CD4-positive, CD25-positive, alpha-beta regulatory T cell (primary cell): ENCODE measurements around the gene CCSER2. TPM values are rescaled to one million over a fixed set of nuclear protein-coding genes. Genes with fewer than 3 reads are reported as not detected.

ENCODE experiments used
- ATAC-seq, 2 donors: fragments of 150-1000 bp; cut with Tn5 transposase; one replicate each; pipeline ENCODE4 v1.10.0; 2021; ENCODE audit warnings: low read depth in 2 of 2, moderate number of reproducible peaks in 2 of 2, moderate library complexity in 1 of 2
- DNase-seq, 3 donors: peaks; one replicate each; pipeline versions ENCODE4 v3.0.0 to v3.0.0-alpha.2; 2012 to 2022; ENCODE audit warnings: mixed read lengths in 1 of 3
- H3K27ac ChIP-seq: one replicate; pipeline ENCODE4 v1.7.0; 2013; ENCODE audit warnings: mild to moderate bottlenecking, low read length; ENCODE audit not compliant: insufficient read depth, poor library complexity, severe bottlenecking
- H3K27me3 ChIP-seq: one replicate; pipeline ENCODE4 v1.7.0; 2013; ENCODE audit warnings: low read length; ENCODE audit not compliant: control insufficient read depth, insufficient read depth
- H3K36me3 ChIP-seq: one replicate; pipeline ENCODE4 v1.7.0; 2013; ENCODE audit warnings: mild to moderate bottlenecking, low read length, moderate library complexity; ENCODE audit not compliant: control insufficient read depth, insufficient read depth
- H3K4me1 ChIP-seq: 2 replicates; pipeline ENCODE4 v1.7.0; 2013; ENCODE audit warnings: mild to moderate bottlenecking, low read length; ENCODE audit not compliant: insufficient read depth, control insufficient read depth, poor library complexity, severe bottlenecking
- H3K4me3 ChIP-seq: one replicate; pipeline ENCODE4 v1.7.0; 2013; ENCODE audit warnings: low read depth, mild to moderate bottlenecking, low read length, moderate library complexity
- H3K9me3 ChIP-seq, 2 experiments: 1 replicate in 1 of 2; 2 replicates in 1 of 2; pipeline ENCODE4 v1.7.0; 2013; ENCODE audit warnings: low read length in 2 of 2, mild to moderate bottlenecking in 1 of 2, moderate library complexity in 1 of 2; ENCODE audit not compliant: control insufficient read depth in 2 of 2
- H3K27ac Mint-ChIP-seq, 3 donors: one replicate each; pipeline ENCODE4 v1.8.0; 2020 to 2022; ENCODE audit warnings: mild to moderate bottlenecking in 3 of 3, mixed read lengths in 3 of 3, moderate library complexity in 2 of 3
- H3K27me3 Mint-ChIP-seq: one replicate; pipeline ENCODE4 v1.8.0; 2022; ENCODE audit warnings: mild to moderate bottlenecking, mixed read lengths
- H3K36me3 Mint-ChIP-seq: one replicate; pipeline ENCODE4 v1.8.0; 2020; ENCODE audit warnings: mixed read lengths
- H3K4me1 Mint-ChIP-seq, 4 donors: one replicate each; pipeline ENCODE4 v1.8.0; 2020 to 2022; ENCODE audit warnings: mixed read lengths in 4 of 4, mild to moderate bottlenecking in 1 of 4
- H3K4me3 Mint-ChIP-seq, 4 donors: one replicate each; pipeline ENCODE4 v1.8.0; 2020 to 2022; ENCODE audit warnings: mild to moderate bottlenecking in 4 of 4, mixed read lengths in 4 of 4, moderate library complexity in 3 of 4
- H3K9me3 Mint-ChIP-seq, 7 donors: one replicate each; pipeline ENCODE4 v1.8.0; 2020 to 2022; ENCODE audit warnings: mixed read lengths in 7 of 7, mild to moderate bottlenecking in 3 of 7, moderate library complexity in 2 of 7
- polyA plus RNA-seq, 4 donors: library from polyadenylated mRNA; unstranded; fragments of 300-500 nt; fragmentation: Illumina TruSeq; gene quantifications; one replicate each; pipeline ENCODE4 v1.2.3, GENCODE V29; 2021
- total RNA-seq: library from RNA; stranded (reverse); gene quantifications from one replicate; pipeline ENCODE4 v1.2.3, GENCODE V29; 2022

Gene CCSER2
- total and polyA plus RNA-seq, 5 donors from 2014 or later = 45.7 to 110 (median 73.8) TPM

- Histone ChIP-seq H3K36me3 (peaks cover 32% of the 10 kb centered on the region), H3K4me1 (no peaks in the 10 kb centered on the region), H3K27ac (no peak overlapping the region), H3K4me3 (no peak overlapping the region), H3K27me3 (no peaks in the 10 kb centered on the region), H3K9me3 (no peaks in the 10 kb centered on the region)
- Mint-ChIP-seq H3K9me3 (no peaks in the 10 kb centered on the region), H3K27me3 (no peaks in the 10 kb centered on the region), H3K4me1 (peaks cover 16 to 53% (median 39%) of the 10 kb centered on the region in 4 donors), H3K4me3 (no peak overlapping the region), H3K27ac (peak overlapping the region in 2 of 3 donors; percentile 73 to 85), H3K36me3 (peaks cover 24% of the 10 kb centered on the region)
- ATAC-seq = no peak
- DNase-seq = no peak
Measured at GRCh38 chr10:84371944-84372343, 43.6 kb downstream of the CCSER2 start.

- H3K4me1 Mint-ChIP-seq = peaks cover 15 to 49% (median 36%) of the 10 kb centered on the region in 4 donors
- no peak overlapping the region for H3K4me3 Mint-ChIP-seq
- H3K9me3 Mint-ChIP-seq = no peaks in the 10 kb centered on the region
- H3K4me1 ChIP-seq = no peaks in the 10 kb centered on the region
- no peaks in the 10 kb centered on the region for H3K9me3 ChIP-seq
- peaks cover 24% of the 10 kb centered on the region for H3K36me3 Mint-ChIP-seq
- DNase-seq = no peak
- no peak for ATAC-seq
- H3K36me3 ChIP-seq = peaks cover 32% of the 10 kb centered on the region
- no peaks in the 10 kb centered on the region for H3K27me3 Mint-ChIP-seq
- H3K4me3 ChIP-seq = no peak overlapping the region
- no peak overlapping the region for H3K27ac Mint-ChIP-seq
- H3K27ac ChIP-seq = no peak overlapping the region
- no peaks in the 10 kb centered on the region for H3K27me3 ChIP-seq
Measured at GRCh38 chr10:84373000-84373399, 44.6 kb downstream of the CCSER2 start.

- Mint-ChIP-seq H3K36me3 (peaks cover 20% of the 10 kb centered on the region), H3K4me3 (no peak overlapping the region), H3K27me3 (no peaks in the 10 kb centered on the region), H3K9me3 (no peaks in the 10 kb centered on the region), H3K27ac (peak overlapping the region in 1 of 3 donors; percentile 33), H3K4me1 (peaks cover 19 to 48% (median 40%) of the 10 kb centered on the region in 4 donors)
- H3K27ac ChIP-seq = no peak overlapping the region
- peaks cover 30% of the 10 kb centered on the region for H3K36me3 ChIP-seq
- no peaks in the 10 kb centered on the region for H3K9me3 ChIP-seq
- H3K4me1 ChIP-seq = no peaks in the 10 kb centered on the region
- ATAC-seq (no peak), DNase-seq (no peak)
- H3K4me3 ChIP-seq = no peak overlapping the region
- no peaks in the 10 kb centered on the region for H3K27me3 ChIP-seq
Measured at GRCh38 chr10:84374455-84374854, 46.1 kb downstream of the CCSER2 start.

GRCh38 chr10:84375011-84375410 lies 46.6 kb downstream of the CCSER2 start:
- Histone ChIP-seq H3K4me3 (no peak overlapping the region), H3K4me1 (no peaks in the 10 kb centered on the region), H3K27me3 (no peaks in the 10 kb centered on the region), H3K27ac (no peak overlapping the region), H3K9me3 (no peaks in the 10 kb centered on the region), H3K36me3 (peaks cover 30% of the 10 kb centered on the region)
- H3K36me3 Mint-ChIP-seq = peaks cover 20% of the 10 kb centered on the region
- H3K9me3 Mint-ChIP-seq = no peaks in the 10 kb centered on the region
- peaks cover 19 to 43% (median 35%) of the 10 kb centered on the region in 4 donors for H3K4me1 Mint-ChIP-seq
- ATAC-seq = peak; percentile 46 to 58
- H3K27me3 Mint-ChIP-seq = no peaks in the 10 kb centered on the region
- DNase-seq = peak; percentile 12 to 79 (median 62)
- H3K27ac Mint-ChIP-seq = peak overlapping the region in 2 of 3 donors; percentile 27 to 42
- no peak overlapping the region for H3K4me3 Mint-ChIP-seq

GRCh38 chr10:84375881-84376280 lies 47.5 kb downstream of the CCSER2 start:
- Mint-ChIP-seq H3K36me3 (peaks cover 26% of the 10 kb centered on the region), H3K27ac (peak overlapping the region in 2 of 3 donors; percentile 11 to 39), H3K4me3 (no peak overlapping the region), H3K4me1 (peaks cover 19 to 44% (median 34%) of the 10 kb centered on the region in 4 donors), H3K27me3 (no peaks in the 10 kb centered on the region), H3K9me3 (no peaks in the 10 kb centered on the region)
- no peak for DNase-seq
- ATAC-seq = no peak
- Histone ChIP-seq H3K27ac (no peak overlapping the region), H3K9me3 (no peaks in the 10 kb centered on the region), H3K4me1 (no peaks in the 10 kb centered on the region), H3K36me3 (peaks cover 34% of the 10 kb centered on the region), H3K27me3 (no peaks in the 10 kb centered on the region), H3K4me3 (no peak overlapping the region)

- H3K4me3 ChIP-seq = no peak overlapping the region
- H3K27ac ChIP-seq = no peak overlapping the region
- DNase-seq (no peak), ATAC-seq (no peak)
- peaks cover 0 to 9% (median 0%) of the 10 kb centered on the region in 7 donors for H3K9me3 Mint-ChIP-seq
- no peaks in the 10 kb centered on the region for H3K27me3 Mint-ChIP-seq
- peaks cover 27% of the 10 kb centered on the region for H3K36me3 ChIP-seq
- H3K27ac Mint-ChIP-seq = no peak overlapping the region
- no peaks in the 10 kb centered on the region for H3K27me3 ChIP-seq
- no peaks in the 10 kb centered on the region for H3K9me3 ChIP-seq
- no peaks in the 10 kb centered on the region for H3K4me1 ChIP-seq
- peaks cover 48% of the 10 kb centered on the region for H3K36me3 Mint-ChIP-seq
- no peak overlapping the region for H3K4me3 Mint-ChIP-seq
- peaks cover 22 to 30% (median 26%) of the 10 kb centered on the region in 4 donors for H3K4me1 Mint-ChIP-seq
Measured at GRCh38 chr10:84388148-84388547, 59.8 kb downstream of the CCSER2 start.

GRCh38 chr10:84390364-84390763 lies 62.0 kb downstream of the CCSER2 start:
- no peak for DNase-seq
- Histone ChIP-seq H3K4me1 (no peaks in the 10 kb centered on the region), H3K36me3 (peaks cover 21% of the 10 kb centered on the region), H3K4me3 (no peak overlapping the region), H3K27ac (no peak overlapping the region), H3K9me3 (no peaks in the 10 kb centered on the region), H3K27me3 (no peaks in the 10 kb centered on the region)
- H3K27me3 Mint-ChIP-seq = no peaks in the 10 kb centered on the region
- H3K4me1 Mint-ChIP-seq = peaks cover 20 to 43% (median 29%) of the 10 kb centered on the region in 4 donors
- H3K4me3 Mint-ChIP-seq = no peak overlapping the region
- peaks cover 0 to 4% (median 1%) of the 10 kb centered on the region in 7 donors for H3K9me3 Mint-ChIP-seq
- no peak overlapping the region for H3K27ac Mint-ChIP-seq
- ATAC-seq = no peak
- peaks cover 34% of the 10 kb centered on the region for H3K36me3 Mint-ChIP-seq

GRCh38 chr10:84391326-84391725 lies 62.9 kb downstream of the CCSER2 start:
- Mint-ChIP-seq H3K27ac (no peak overlapping the region), H3K4me3 (no peak overlapping the region), H3K36me3 (peaks cover 29% of the 10 kb centered on the region), H3K27me3 (no peaks in the 10 kb centered on the region), H3K9me3 (peaks cover 0 to 4% (median 0%) of the 10 kb centered on the region in 7 donors), H3K4me1 (peaks cover 21 to 43% (median 30%) of the 10 kb centered on the region in 4 donors)
- peaks cover 21% of the 10 kb centered on the region for H3K36me3 ChIP-seq
- no peak overlapping the region for H3K4me3 ChIP-seq
- H3K4me1 ChIP-seq = no peaks in the 10 kb centered on the region
- no peaks in the 10 kb centered on the region for H3K9me3 ChIP-seq
- no peak overlapping the region for H3K27ac ChIP-seq
- no peaks in the 10 kb centered on the region for H3K27me3 ChIP-seq
- no peak for DNase-seq
- no peak for ATAC-seq
